ENCODE results near the gene FEM1B. TPM values are rescaled to one million over a fixed set of nuclear protein-coding genes. Genes with fewer than 3 reads are reported as not detected.

The FEM1B gene
- total RNA-seq, 1 donor: 61.7 TPM

GRCh38 chr15:68299436-68299835 lies 21.9 kb downstream of the FEM1B start:
- no peak for TF ChIP-seq CTCF (IDR thresholded peaks at IDR 0.05; ENCODE audit: insufficient read depth, low read depth, low read length)
- no peak for DNase-seq (ENCODE audit: low read depth)
- H3K4me3 ChIP-seq (ENCODE audit: low read depth, low read length): peak overlapping the region; percentile 16

GRCh38 chr15:68300115-68300940 lies 22.8 kb downstream of the FEM1B start:
- DNase-seq (ENCODE audit: low read depth): no peak
- no peak for TF ChIP-seq CTCF (IDR thresholded peaks at IDR 0.05; ENCODE audit: insufficient read depth, low read depth, low read length)
- H3K4me3 ChIP-seq (ENCODE audit: low read depth, low read length): no peak overlapping the region

GRCh38 chr15:68301301-68301700 lies 23.8 kb downstream of the FEM1B start:
- DNase-seq (ENCODE audit: low read depth): no peak
- no peak for TF ChIP-seq CTCF (IDR thresholded peaks at IDR 0.05; ENCODE audit: insufficient read depth, low read depth, low read length)
- H3K4me3 ChIP-seq (ENCODE audit: low read depth, low read length): no peak overlapping the region

GRCh38 chr15:68302729-68303128 lies 25.2 kb downstream of the FEM1B start:
- no peak for TF ChIP-seq CTCF (IDR thresholded peaks at IDR 0.05; ENCODE audit: insufficient read depth, low read depth, low read length)
- DNase-seq (ENCODE audit: low read depth): no peak
- no peak overlapping the region for H3K4me3 ChIP-seq (ENCODE audit: low read depth, low read length)

- TF ChIP-seq CTCF (IDR thresholded peaks at IDR 0.05; ENCODE audit: insufficient read depth, low read depth, low read length): no peak
- H3K4me3 ChIP-seq (ENCODE audit: low read depth, low read length): no peak overlapping the region
- DNase-seq (ENCODE audit: low read depth): no peak
Observed at GRCh38 chr15:68303134-68303533, 25.6 kb downstream of the FEM1B start.

- no peak overlapping the region for H3K4me3 ChIP-seq (ENCODE audit: low read depth, low read length)
- peak; percentile 33 for DNase-seq (ENCODE audit: low read depth)
- TF ChIP-seq CTCF (IDR thresholded peaks at IDR 0.05; ENCODE audit: insufficient read depth, low read depth, low read length): no peak
Observed at GRCh38 chr15:68303560-68304436, 26.3 kb downstream of the FEM1B start.
